Psoas muscle (tissue), 8 donors: ENCODE results near the gene TMEM147. TPM values are rescaled to one million over a fixed set of nuclear protein-coding genes. Genes with fewer than 3 reads are reported as not detected.

Experiments used
- ATAC-seq, 4 donors: fragments of 200-7000 bp; cut with Tn5 transposase; one replicate each; pipeline ENCODE4 v1.9.1; 2020; ENCODE audit warnings: moderate library complexity in 3 of 4, mild to moderate bottlenecking in 2 of 4
- DNase-seq, 2 donors: peaks; one replicate each; pipeline ENCODE4 v3.0.0-alpha.2; 2020
- H3K27ac ChIP-seq: fragments of 200-600 bp; one replicate; pipeline ENCODE4 v1.8.0; 2022
- H3K27me3 ChIP-seq, 3 donors: fragments of 200-600 bp in 1 of 3; one replicate each; pipeline versions ENCODE4 v1.6.1 to v1.8.0; 2013 to 2022; ENCODE audit warnings: low read length in 2 of 3, mild to moderate bottlenecking in 2 of 3, moderate library complexity in 1 of 3; ENCODE audit not compliant: insufficient read depth in 3 of 3
- H3K36me3 ChIP-seq, 2 donors: fragments of 200-600 bp in 1 of 2; one replicate each; pipeline versions ENCODE4 v1.6.1 to v1.8.0; 2013 to 2022; ENCODE audit warnings: low read depth in 1 of 2, mild to moderate bottlenecking in 1 of 2, moderate library complexity in 1 of 2; ENCODE audit not compliant: insufficient read depth in 1 of 2
- H3K4me1 ChIP-seq: fragments of 200-600 bp; one replicate; pipeline ENCODE4 v1.8.0; 2022
- H3K4me3 ChIP-seq: fragments of 200-600 bp; one replicate; pipeline ENCODE4 v1.8.0; 2022; ENCODE audit warnings: mild to moderate bottlenecking
- H3K9me3 ChIP-seq: fragments of 200-600 bp; one replicate; pipeline ENCODE4 v1.8.0; 2022
- WGBS, 3 donors: extraction: QIAGEN DNeasy Blood & Tissue Kit; methylation state at CpG; one replicate each; pipeline versions ENCODE4 v1.1.6 to v1.1.7; 2013; 5-methylcytosine and 5-hydroxymethylcytosine counted together
- intact Hi-C, 2 donors: fragments of 100-400 bp; cut with DNase I; formaldehyde crosslinking; loops; one replicate each; pipeline versions ENCODE4 v1.11.0 to v1.14.2; 2022
- polyA plus RNA-seq, 3 donors: library from polyadenylated mRNA; stranded (reverse); fragments of 200-250 nt; gene quantifications; one replicate each; pipeline ENCODE4 v1.2.3, GENCODE V29; 2013
- total RNA-seq, 4 donors: library from RNA; stranded (reverse); fragmentation: NEBNext Ultra II Directional in 2 of 4; extraction: Animal tissue kit (Norgen Biotek cat#: 25700) in 2 of 4; gene quantifications; one replicate each; pipeline versions ENCODE4 v1.2.1 to v1.2.4, GENCODE V29; 2021 to 2023
- TF ChIP-seq, protein P1 (sequence below): fragments of 200-600 bp; IDR thresholded peaks from one replicate; pipeline ENCODE4 v1.8.0; 2022; ENCODE audit warnings: antibody characterized with exemption
- donor health status: healthy with polysubstance abuse.
- donor health status: DM: no; HTN: no; CAD: no; lungs with moderate emphysema.
- donor health status: Bipolar disorder and iron deficiency.
- donor health status: healthy.
- donor health status: DM: yes; HTN: yes; CAD: no.
- donor health status: DM: no; HTN: no; CAD: no.
- donor health status: DM: no; HTN: no; CAD: no.
- donor health status: DM: yes; HTN: yes; CAD: no.

Gene TMEM147
- total and polyA plus RNA-seq, 7 donors, result 77.1 to 245 (median 103) TPM

DNA sequence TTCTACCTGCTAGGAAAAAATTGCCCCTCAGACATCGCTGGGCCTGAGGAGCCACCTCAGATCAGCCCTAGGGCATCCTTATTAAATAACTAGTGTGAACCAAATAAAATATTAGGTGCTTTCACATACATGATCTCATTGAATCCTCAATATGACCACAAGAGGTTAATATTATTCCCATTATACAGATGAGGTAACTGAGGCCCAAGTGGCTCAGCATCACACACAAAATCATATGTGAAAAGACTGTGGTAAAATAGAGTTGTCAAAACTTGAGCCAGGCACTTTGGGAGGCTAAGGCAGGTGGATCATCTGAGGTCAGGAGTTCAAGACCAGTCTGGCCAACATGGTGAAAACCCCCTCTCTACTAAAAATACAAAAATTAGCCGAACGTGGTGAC is 29.1 kb upstream of the TMEM147 start:
- Histone ChIP-seq H3K27me3 (peaks cover 0 to 55% (median 26%) of the 10 kb centered on the region in 3 donors), H3K27ac (no peak overlapping the region), H3K36me3 (no peaks in the 10 kb centered on the region), H3K4me1 (no peaks in the 10 kb centered on the region), H3K9me3 (no peaks in the 10 kb centered on the region), H3K4me3 (no peak overlapping the region)
- DNase-seq, result no peak
- intact Hi-C loops, result no loop called here
- TF ChIP-seq, protein P1, sequence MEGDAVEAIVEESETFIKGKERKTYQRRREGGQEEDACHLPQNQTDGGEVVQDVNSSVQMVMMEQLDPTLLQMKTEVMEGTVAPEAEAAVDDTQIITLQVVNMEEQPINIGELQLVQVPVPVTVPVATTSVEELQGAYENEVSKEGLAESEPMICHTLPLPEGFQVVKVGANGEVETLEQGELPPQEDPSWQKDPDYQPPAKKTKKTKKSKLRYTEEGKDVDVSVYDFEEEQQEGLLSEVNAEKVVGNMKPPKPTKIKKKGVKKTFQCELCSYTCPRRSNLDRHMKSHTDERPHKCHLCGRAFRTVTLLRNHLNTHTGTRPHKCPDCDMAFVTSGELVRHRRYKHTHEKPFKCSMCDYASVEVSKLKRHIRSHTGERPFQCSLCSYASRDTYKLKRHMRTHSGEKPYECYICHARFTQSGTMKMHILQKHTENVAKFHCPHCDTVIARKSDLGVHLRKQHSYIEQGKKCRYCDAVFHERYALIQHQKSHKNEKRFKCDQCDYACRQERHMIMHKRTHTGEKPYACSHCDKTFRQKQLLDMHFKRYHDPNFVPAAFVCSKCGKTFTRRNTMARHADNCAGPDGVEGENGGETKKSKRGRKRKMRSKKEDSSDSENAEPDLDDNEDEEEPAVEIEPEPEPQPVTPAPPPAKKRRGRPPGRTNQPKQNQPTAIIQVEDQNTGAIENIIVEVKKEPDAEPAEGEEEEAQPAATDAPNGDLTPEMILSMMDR, result no peak
- no peak for ATAC-seq
- WGBS, 3 donors, result 83 to 96% (median 88%) methylated on average over 3 of the region's 3 CpGs

DNA sequence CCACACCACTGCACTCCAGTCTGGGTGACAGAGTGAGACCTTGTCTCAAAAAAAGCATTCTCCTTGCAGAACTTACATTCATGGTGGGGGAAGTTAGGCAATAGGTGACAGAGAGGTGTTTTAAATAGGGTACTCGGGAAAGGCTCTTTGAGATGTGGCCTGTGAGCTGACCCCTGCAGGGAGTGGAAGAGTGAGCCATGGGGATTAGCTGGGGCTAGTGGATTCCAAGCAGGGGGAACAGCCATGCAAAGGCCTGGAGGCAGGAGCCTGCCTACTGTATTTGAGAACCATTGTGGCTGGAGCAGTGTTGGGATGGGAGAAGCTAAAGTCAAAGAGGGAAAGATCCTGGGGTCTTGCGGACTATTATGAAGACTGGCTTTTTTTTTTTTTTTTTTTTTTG is 28.1 kb upstream of the TMEM147 start:
- DNase-seq (no peak), ATAC-seq (no peak)
- Histone ChIP-seq H3K9me3 (no peaks in the 10 kb centered on the region), H3K27me3 (peaks cover 0 to 44% (median 22%) of the 10 kb centered on the region in 3 donors), H3K27ac (no peak overlapping the region), H3K4me3 (no peak overlapping the region), H3K36me3 (no peaks in the 10 kb centered on the region), H3K4me1 (no peaks in the 10 kb centered on the region)
- WGBS, 3 donors, result 76 to 96% (median 80%) methylated on average over 2 of the region's 2 CpGs
- TF ChIP-seq, protein P1, result no peak
- intact Hi-C loops, result no loop called here

DNA sequence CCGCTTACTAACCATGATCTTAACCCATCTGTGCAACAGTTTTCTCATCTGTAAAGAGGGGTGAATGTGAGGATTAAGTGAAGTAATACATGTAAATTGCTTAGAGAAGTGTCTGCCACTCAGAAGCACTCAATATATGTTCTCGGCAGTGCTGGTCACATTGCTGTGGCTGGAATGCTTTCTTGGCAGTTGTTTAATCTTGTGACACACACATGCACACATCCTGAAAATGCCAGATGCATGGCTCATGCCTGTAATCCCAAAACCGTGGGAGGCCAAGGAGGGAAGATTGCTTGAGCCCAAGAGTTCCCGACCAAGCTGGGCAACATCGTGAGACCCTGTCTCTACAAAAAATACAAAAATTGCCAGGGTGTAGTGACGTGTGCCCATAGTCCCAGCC is 27.1 kb upstream of the TMEM147 start:
- Histone ChIP-seq H3K36me3 (no peaks in the 10 kb centered on the region), H3K27me3 (peaks cover 0 to 35% (median 15%) of the 10 kb centered on the region in 3 donors), H3K4me1 (no peaks in the 10 kb centered on the region), H3K9me3 (no peaks in the 10 kb centered on the region), H3K4me3 (no peak overlapping the region), H3K27ac (no peak overlapping the region)
- WGBS, 3 donors, result 28 to 46% (median 37%) methylated on average over 6 of the region's 6 CpGs
- TF ChIP-seq, protein P1, result no peak
- DNase-seq, result no peak
- ATAC-seq, result no peak
- intact Hi-C loops, result no loop called here

DNA sequence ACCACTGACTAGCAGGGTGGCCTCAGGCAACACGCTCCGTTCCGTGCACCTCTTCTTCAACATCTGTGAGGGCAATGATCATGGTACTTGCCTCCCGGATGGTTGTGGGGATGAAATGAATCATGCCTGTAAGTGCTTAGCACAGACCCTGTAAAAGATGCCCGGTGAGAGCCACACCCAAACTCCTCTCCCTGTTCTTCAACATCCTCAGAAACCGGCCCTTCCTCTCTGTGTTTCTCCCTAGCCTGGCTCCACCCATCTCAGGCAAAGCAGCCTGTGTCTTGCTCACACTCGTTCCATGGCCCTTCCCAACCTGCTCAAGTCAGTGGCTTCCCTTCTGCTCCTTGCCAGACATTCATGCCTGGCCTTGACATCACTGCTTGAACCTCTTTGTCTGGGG is 26.1 kb upstream of the TMEM147 start:
- Histone ChIP-seq H3K4me3 (no peak overlapping the region), H3K36me3 (no peaks in the 10 kb centered on the region), H3K27me3 (peaks cover 0 to 30% (median 8%) of the 10 kb centered on the region in 3 donors), H3K4me1 (no peaks in the 10 kb centered on the region), H3K27ac (no peak overlapping the region), H3K9me3 (no peaks in the 10 kb centered on the region)
- DNase-seq (no peak), ATAC-seq (no peak)
- TF ChIP-seq, protein P1, result no peak
- intact Hi-C loops, result no loop called here
- WGBS, 3 donors, result 44 to 49% (median 46%) methylated on average over 7 of the region's 7 CpGs

DNA sequence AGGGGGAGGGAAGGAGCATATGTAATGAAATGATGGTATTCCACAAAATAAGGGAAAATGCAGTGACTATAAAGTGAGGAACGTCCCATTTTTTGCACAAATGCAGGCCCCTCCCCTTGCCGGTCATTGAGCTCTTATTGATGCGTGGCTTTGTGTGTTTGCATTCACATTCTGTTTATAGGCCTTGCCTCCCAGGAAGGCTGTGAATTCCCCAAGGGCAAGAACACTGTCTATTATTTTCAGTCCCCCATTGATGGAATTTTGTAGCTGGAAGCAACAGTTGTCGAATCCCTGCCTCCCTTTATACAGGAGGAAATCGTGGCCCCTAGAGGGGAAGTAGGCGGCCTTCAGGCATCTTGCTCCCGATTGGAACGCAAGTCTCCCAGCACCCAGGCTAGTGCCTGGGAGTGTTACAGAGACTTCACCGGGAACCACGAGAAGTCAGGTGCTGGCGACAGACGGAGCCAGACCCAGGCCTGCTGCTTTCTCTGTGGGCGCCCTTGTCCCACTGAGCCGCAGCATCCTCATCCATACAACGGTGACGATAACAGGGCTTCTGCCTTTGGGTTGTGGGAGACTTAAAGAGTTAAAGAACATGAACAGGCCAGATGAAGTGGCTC is 24.2 kb upstream of the TMEM147 start:
- H3K27ac ChIP-seq, result no peak overlapping the region
- no peak overlapping the region for H3K4me3 ChIP-seq
- H3K4me1 ChIP-seq, result no peaks in the 10 kb centered on the region
- no peaks in the 10 kb centered on the region for H3K9me3 ChIP-seq
- H3K36me3 ChIP-seq, result no peaks in the 10 kb centered on the region
- intact Hi-C loops, result no loop called here
- DNase-seq (no peak), ATAC-seq (no peak)
- peaks cover 0 to 28% (median 4%) of the 10 kb centered on the region in 3 donors for H3K27me3 ChIP-seq
- TF ChIP-seq, protein P1, result no peak
- WGBS, 3 donors, result 49 to 53% (median 49%) methylated on average over 16 of the region's 16 CpGs
